NK-92 treated with Interleukin-12 subunit alpha and Interleukin-12 subunit beta, amount 100 ng/mL, for 24 hours (cell line): ENCODE measurements around the gene KDM1B.

Source experiments
- DNase-seq: peaks from one replicate; lab custom pipeline; 2025; lab: John Stamatoyannopoulos, UW

Gene KDM1B

GRCh38 chr6:18234564-18234963 is 79.3 kb downstream of the KDM1B start:
- DNase-seq, result no peak

- DNase-seq, result no peak
Measured at GRCh38 chr6:18235524-18235923, 80.3 kb downstream of the KDM1B start.

DNA sequence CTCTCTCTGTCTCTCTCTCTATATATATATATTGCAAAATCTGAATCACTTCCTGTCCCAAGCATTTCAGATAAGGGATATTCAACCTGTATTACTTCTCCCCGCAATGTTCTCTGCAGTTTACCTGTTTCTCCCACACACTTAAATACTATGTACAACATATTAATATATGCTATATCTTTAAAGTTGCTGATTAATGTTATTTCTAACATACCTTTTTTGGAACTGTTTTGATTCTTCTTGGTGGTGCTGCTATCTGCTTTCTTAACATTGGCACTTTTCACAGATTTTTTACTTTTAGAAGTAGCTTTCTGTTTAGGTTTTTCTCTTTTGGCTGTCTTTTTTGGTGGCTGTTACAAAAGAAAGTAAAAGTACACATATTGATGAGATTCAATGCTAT is 81.9 kb downstream of the KDM1B start:
- DNase-seq, result no peak

- DNase-seq, result no peak
Measured at GRCh38 chr6:18240230-18240629, 85.0 kb downstream of the KDM1B start.

DNA sequence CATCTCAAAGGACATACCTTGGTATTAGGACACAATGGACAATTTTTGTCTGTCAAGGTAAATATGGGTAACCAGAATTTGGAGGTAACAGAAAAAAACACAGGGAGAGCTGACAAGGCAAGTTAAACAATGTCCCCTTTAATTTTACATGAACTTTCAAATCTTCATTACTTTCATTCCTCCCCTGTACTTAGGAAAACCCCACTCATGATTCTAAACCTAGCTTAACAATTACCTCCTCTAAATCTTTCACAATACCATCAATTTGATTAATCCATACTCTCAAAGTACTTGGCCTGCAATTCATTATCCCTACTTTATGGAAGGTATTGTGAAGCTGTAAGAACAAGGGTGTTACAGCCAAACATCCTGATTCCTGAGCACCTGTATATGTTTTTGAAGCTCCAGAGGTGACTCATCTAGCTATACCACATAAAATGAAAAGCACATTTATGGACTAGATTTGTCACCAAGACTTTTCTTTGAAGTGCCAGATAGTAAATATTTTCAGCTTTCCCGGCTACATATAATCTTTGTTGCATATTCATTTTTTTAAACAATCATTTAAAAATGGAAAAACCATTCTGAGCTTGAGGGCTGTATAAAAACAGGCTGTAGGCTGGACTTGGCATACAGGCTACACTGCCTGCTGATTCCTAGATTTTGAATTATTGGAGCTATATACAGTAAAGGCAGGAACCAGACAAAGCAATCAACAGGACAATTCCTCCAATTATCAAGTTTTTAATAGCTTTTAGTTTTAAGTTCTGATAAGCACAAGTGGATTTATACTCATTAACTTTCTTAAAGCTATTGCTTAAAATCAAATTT is 86.2 kb downstream of the KDM1B start:
- DNase-seq, result no peak

DNA sequence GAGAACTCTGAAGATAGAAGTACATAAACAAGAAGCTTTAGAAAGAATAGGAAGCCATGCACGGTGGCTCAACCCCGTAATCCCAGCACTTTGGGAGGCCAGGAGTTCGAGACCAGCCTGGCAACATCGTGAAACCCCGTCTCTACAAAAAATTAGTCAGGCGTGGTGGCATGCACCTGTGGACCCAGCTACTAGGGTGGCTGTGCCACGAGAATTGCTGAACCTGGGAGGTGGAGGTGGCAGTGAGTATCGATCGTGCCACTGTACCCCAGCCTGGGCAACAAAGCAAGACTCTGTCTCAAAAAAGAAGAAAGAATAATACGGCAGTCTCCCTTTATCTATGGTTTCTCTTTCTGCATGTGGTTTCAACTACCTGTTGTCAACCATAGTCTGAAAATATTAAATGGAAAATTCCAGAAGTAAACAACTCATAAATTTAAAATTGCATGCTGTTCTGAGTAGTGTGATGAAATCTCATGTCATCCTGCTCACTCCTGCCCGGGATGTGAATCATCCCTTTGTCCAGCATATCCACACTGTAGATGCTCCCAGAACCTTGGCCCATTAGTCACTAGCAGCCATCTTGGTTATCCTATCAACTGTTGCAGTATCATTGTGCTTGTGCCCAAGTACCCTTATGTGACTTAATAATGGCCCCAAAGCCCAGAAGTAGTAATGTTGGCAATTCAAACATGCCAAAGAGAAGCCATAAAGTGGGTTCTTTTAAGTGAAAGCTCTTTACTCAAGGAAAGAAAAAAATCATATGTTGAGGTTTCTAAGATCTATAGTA is 87.0 kb downstream of the KDM1B start:
- DNase-seq, result no peak

DNA sequence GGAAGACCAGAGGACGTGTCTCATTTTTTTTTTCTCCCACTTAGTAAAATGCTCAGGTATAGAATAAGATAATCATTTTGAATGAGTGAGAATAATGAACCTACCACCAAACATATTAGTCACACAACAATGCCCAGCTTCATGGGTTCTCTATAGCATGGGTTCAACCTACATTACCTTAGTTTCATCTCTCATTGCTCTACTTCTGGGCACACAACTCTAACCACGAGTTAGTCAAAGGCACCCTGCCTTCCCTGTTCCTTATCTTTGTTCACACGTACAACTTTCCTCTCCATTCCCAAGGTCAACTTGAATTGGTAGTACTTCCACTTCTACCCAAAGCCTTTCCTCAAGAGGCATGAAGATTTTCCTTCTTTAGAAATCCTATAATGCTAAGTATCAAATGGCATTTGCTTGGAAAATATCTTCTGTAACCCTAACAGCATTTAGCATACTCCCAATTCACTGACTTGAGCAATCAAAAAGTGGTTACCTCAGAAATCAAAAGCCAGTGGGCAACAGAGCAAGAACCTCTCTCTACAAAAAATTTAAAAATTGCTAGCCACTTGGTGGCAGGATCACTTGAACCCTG is 88.2 kb downstream of the KDM1B start:
- DNase-seq, result no peak

GRCh38 chr6:18244251-18244650 is 89.0 kb downstream of the KDM1B start:
- no peak for DNase-seq

- no peak for DNase-seq
Measured at GRCh38 chr6:18245079-18245478, 89.9 kb downstream of the KDM1B start.

GRCh38 chr6:18245642-18246041 is 90.4 kb downstream of the KDM1B start:
- peak; percentile 37 for DNase-seq

- no peak for DNase-seq
Measured at GRCh38 chr6:18246205-18246604, 91.0 kb downstream of the KDM1B start.

GRCh38 chr6:18247002-18247401 is 91.8 kb downstream of the KDM1B start:
- no peak for DNase-seq

DNA sequence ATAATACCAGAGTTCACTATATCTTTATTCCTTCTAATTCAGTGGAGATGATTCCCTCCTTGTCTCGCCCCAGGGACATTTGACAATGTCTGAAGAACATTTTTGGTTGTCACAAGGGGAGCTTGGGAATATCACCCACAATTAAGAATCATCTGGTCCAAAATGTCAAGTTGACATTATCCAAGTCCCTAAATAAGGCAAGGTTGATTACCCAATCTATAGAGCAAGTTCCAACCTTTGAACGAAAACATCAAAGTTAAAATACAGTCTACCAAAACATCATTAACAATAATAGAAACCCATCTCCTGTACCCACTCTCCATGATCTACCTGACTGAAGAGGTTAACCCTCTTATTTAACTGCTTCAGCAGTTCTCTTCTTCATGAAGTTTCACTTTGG is 93.5 kb downstream of the KDM1B start:
- no peak for DNase-seq

DNA sequence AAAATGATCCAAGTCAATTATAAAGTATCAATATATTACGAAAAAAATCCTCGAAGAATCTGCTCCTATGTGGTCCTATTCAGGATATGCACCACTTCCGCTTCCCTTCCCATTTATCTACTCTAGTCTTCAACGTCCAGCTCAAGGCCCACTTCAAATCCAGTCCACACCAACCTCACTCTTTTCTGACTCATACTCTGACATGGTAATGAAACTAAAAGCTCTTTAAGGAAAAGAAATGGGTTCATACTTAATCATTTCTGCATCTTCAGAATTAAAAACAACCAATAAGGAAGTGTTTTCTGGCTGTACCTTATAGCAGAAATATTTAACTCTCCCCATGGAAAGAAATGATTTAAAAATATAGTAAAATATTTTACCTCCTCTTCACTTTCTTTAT is 94.0 kb downstream of the KDM1B start:
- no peak for DNase-seq

DNA sequence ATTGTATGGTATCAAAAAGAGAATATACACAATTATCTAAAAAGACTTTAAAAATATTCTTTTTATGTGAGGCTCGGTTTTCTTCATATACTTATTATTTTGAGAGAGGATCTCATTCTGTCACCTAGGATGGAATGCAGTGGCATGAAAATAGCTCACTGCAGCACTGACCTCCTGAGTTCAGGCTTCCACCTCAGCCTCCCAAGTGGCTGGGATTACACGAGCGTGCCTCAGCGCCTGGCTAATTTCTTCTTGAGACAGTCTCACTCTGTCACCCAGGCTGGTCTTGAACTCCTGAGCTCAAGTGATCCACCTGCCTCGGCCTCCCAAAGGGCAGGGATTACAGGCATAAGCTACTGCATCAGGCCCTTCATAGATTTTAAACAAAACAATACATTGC is 98.4 kb downstream of the KDM1B start:
- DNase-seq, result no peak

- DNase-seq, result no peak
Measured at GRCh38 chr6:18254793-18255192, 99.6 kb downstream of the KDM1B start.

DNA sequence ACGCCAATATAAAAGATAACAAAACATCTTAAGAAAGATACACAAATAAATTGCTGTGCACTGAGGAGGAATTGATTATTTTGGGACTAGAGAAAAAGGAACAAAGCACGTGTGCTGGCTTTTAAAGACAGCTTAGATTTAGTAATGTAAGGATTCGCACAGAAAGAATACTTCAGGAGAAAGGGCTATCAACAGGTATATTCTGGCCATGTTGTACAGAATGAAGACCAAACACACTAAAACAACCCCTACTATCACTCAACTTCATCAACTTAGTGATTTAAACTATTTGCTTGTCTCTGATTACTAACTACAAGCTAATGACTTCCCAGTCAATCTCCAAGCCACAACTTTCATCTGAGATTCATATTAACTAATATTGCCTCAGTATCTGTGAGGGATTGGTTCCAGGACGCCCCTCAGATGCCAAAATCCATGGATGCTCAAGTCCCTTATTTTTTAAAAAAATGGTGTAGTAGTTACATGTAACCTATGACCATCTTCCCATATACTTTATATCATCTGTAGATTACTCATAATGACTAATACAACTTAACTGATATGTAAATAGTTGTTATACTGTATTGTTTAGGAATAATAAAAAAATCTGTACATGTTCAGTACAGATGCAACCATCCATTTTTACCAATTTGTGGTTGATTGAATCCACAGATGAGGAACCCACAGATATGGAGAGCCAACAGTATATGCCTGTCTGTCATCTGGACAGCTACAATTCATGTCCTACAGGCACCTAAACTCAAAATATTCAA is 104.6 kb downstream of the KDM1B start:
- no peak for DNase-seq

- DNase-seq, result no peak
Measured at GRCh38 chr6:18260448-18261106, 105.4 kb downstream of the KDM1B start.

- DNase-seq, result no peak
Measured at GRCh38 chr6:18261877-18262276, 106.7 kb downstream of the KDM1B start.

- DNase-seq, result no peak
Measured at GRCh38 chr6:18262702-18263417, 107.6 kb downstream of the KDM1B start.
